ENCODE data around the gene CADM2.

GRCh38 chr3:85681906-85682305 lies 723.1 kb downstream of the CADM2 start:
- no peak for TF ChIP-seq MYC (IDR thresholded peaks at IDR 0.05; ENCODE audit: low read depth, low read length)
- TF ChIP-seq CTCF (IDR thresholded peaks at IDR 0.05; ENCODE audit: extremely low read depth in 1 of 2, insufficient read depth in 1 of 2, low read depth in 1 of 2, low read length in 2 of 2), result no peak
- no peak for TF ChIP-seq MAX (IDR thresholded peaks at IDR 0.05; ENCODE audit: insufficient read depth, insufficient read length)
- no peak for TF ChIP-seq EZH2 (IDR thresholded peaks at IDR 0.05; ENCODE audit: borderline replicate concordance, low read depth, low read length, severe bottlenecking)
- no peak for TF ChIP-seq POLR2A (IDR thresholded peaks at IDR 0.05; ENCODE audit: low read depth, low read length)
- TF ChIP-seq POLR2AphosphoS5 (IDR thresholded peaks at IDR 0.05; ENCODE audit: insufficient read depth, low read depth, low read length), result no peak
- no peak for TF ChIP-seq JUN (IDR thresholded peaks at IDR 0.05; ENCODE audit: borderline replicate concordance, insufficient read depth, insufficient read length, low read depth)
- TF ChIP-seq FOS (IDR thresholded peaks at IDR 0.05; ENCODE audit: borderline replicate concordance, insufficient read depth, low read length), result no peak
- TF ChIP-seq GATA2 (IDR thresholded peaks at IDR 0.05; ENCODE audit: insufficient read depth, insufficient read length, low read depth, low read length), result no peak
